GM10266 (cell line): Measurements from ENCODE around the gene ARSG.
"Not testable (repeated sequence)": the region's sequence is repeated elsewhere in the genome, so short reads cannot be mapped to it uniquely, and the experiment has no call there.

ENCODE experiments used
- DNase-seq: peaks from one replicate; pipeline ENCODE4 v3.0.0; 2012; ENCODE audit errors: extremely low spot score
- TF ChIP-seq, protein P1 (sequence below): IDR thresholded peaks from 2 replicates; pipeline ENCODE4 v1.5.1; 2012; ENCODE audit warnings: mild to moderate bottlenecking, low read depth; ENCODE audit not compliant: control insufficient read depth, insufficient read depth; ENCODE audit errors: missing control alignments

Gene ARSG

GRCh38 chr17:68290955-68291835 is at the start of gene ARSG, which contains the start of gene SLC16A6:
ARSG (plus strand) TSS chr17:68291495; CDS start chr17:68307494, 15,999 bp downstream.
SLC16A6 (minus strand) TSS chr17:68291127; CDS start chr17:68278320, 12,807 bp downstream.
- peak; percentile 93 for DNase-seq
- TF ChIP-seq, protein P1, sequence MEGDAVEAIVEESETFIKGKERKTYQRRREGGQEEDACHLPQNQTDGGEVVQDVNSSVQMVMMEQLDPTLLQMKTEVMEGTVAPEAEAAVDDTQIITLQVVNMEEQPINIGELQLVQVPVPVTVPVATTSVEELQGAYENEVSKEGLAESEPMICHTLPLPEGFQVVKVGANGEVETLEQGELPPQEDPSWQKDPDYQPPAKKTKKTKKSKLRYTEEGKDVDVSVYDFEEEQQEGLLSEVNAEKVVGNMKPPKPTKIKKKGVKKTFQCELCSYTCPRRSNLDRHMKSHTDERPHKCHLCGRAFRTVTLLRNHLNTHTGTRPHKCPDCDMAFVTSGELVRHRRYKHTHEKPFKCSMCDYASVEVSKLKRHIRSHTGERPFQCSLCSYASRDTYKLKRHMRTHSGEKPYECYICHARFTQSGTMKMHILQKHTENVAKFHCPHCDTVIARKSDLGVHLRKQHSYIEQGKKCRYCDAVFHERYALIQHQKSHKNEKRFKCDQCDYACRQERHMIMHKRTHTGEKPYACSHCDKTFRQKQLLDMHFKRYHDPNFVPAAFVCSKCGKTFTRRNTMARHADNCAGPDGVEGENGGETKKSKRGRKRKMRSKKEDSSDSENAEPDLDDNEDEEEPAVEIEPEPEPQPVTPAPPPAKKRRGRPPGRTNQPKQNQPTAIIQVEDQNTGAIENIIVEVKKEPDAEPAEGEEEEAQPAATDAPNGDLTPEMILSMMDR = no peak

DNA sequence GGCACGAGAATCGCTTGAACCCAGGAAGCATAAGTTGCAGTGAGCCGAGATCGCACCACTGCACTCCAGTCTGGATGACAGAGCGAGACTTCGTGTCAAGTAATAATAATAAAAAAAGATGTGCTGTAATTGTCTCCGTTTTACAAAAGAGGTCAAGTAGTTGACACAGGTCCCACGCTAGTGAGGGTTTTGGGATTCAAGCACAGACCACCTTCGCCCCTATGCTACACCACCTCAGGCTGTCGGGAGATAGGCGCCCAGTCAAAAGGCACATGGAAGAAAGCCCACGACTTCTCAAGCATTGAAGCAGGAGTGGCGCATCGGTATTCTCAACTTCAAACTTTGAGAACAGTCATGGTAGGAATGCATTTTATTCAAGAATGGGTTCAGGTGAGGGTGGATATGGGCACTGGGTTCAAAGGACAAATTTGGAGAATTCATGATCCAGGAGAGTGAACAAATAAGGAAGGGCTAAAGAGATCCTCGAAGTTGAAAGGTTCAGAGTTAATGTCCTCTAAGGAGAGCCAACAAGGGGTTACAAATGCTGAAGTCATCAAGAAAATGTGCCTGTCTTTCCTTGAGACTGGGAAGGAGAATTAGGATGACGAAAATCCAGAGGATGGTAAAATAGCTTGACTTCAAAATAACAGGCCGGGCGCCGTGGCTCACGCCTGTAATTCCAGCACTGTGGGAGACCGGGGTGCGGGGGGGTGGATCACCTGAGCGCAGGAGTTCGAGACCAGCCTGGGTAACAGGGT is 44.8 kb upstream of the ARSG start:
- TF ChIP-seq, protein P1 = no peak
- DNase-seq = no peak

DNA sequence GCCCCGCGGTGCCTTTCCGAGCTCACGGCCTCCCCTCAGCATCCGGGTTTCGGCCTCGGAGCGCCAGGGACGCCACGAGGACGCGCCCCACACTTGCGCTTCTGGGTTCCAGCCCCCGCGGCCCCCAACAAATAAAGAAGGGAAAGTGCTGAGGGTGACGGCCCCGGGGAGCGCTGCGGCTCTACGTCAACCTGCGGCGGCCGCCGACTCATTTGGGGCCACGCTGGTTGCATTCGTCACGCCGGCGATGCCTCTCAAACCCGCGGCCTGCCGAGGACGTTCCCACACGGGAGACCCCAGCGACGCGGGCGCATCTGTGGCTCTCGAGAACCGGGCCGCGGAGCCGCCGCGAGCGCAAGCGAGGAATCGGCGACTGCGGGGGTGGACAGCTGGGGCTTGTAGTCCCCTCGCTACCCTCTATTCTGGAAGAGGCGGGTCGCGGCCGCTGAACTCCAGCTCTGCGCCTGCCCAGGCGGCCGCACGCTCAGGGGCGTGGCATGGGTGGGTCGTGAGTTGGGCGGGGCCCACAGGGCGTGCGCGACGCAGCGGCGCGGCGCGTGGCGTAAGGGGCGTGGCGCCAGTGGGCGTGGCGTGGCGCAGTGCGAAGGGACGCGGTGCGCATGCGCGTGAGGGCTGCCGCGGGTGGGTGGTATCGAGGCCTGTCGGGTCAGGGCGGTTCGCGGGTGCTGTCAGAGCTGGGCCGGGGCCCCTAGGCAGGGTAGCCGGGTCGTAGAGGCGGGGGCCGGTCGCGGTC is 43.7 kb upstream of the ARSG start, which contains the start of gene AMZ2:
AMZ2 (plus strand) TSS at position 599 of the 754 bp plus-strand sequence. CDS start 2,145 bp downstream, outside the sequence.
- TF ChIP-seq, protein P1 = no peak
- DNase-seq = peak; percentile 94

GRCh38 chr17:68248199-68248825 is 43.0 kb upstream of the ARSG start:
- TF ChIP-seq, protein P1 = no peak
- DNase-seq = no peak

- TF ChIP-seq, protein P1 = no peak
- no peak for DNase-seq
Measured at GRCh38 chr17:68248891-68249290, 42.4 kb upstream of the ARSG start.

DNA sequence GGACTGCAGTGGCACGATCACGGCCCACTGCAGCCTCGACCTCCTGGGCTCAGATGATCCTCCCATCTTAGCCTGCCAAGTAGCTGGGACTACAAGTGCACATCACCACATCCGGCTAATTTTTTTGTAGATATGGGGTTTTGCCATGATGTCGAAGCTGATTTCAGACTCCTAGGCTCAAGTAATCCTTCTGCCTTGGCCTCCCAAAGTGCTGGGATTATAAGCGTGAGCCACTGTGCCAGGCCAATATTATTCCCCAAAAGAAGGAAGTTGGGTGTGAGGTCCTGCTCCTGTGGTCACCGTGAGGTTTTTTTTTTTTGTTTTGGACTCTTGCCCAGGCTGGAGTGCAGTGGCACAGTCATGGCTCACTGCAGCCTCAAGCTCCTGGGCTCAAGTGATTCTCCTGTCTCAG is 41.9 kb upstream of the ARSG start:
- TF ChIP-seq, protein P1 = no peak
- DNase-seq = no peak

DNA sequence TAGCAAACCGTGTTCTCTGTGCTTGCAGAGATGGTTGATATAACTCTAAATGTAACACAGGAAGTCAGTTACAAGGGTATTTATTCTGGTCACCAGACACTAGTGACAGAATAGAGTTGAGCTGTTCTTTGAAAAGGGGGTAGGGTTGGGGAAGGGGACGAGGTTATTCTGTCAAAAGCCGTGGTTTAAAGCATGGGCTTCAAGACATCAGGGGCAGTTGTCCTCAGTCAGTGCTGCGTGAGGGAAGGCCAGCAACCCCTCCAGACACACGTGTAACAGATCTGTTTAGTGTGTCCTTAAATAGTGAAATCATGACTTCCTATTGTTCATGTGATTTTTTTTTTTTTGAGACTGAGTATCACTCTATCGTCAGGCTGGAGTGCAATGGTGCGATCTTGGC is 37.9 kb upstream of the ARSG start:
- DNase-seq = not testable (repeated sequence)
